Loucy (cell line): Measurements from ENCODE around the gene MSANTD2.

Source experiments
- EZH2phosphoT487 ChIP-seq: fragments of 200-600 bp; IDR thresholded peaks from 2 replicates; pipeline ENCODE4 v1.6.1; 2018; ENCODE audit warnings: antibody characterized with exemption, mild to moderate bottlenecking, moderate library complexity, borderline replicate concordance
- TF ChIP-seq, protein P1 (sequence below): fragments of 200-600 bp; sonication (generic); conservative IDR thresholded peaks from 2 replicates; pipeline ENCODE4 v1.5.1; 2014; ENCODE audit warnings: mild to moderate bottlenecking, antibody characterized with exemption, low read length

DNA sequence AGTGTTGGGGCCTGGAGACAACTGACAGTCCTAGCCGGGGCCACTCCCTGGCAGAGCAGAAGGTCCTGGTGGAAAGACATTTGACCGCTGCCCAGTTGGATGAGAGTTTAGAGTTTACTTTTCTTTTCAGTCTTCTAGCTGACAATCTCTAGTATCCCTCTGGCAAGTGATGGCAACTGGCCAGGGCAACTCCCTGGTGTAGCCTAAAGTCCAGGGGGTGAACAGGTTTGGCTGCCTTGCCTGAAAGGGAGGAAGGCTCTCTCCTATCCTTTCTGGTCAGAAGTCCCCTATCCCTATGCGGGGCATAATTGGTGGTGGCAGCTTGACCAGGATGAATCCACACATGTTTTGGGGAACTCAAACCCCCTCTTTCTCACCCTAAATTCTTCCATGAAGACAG is 16.8 kb upstream of the MSANTD2 start:
- TF ChIP-seq EZH2phosphoT487: no peak
- TF ChIP-seq, protein P1, sequence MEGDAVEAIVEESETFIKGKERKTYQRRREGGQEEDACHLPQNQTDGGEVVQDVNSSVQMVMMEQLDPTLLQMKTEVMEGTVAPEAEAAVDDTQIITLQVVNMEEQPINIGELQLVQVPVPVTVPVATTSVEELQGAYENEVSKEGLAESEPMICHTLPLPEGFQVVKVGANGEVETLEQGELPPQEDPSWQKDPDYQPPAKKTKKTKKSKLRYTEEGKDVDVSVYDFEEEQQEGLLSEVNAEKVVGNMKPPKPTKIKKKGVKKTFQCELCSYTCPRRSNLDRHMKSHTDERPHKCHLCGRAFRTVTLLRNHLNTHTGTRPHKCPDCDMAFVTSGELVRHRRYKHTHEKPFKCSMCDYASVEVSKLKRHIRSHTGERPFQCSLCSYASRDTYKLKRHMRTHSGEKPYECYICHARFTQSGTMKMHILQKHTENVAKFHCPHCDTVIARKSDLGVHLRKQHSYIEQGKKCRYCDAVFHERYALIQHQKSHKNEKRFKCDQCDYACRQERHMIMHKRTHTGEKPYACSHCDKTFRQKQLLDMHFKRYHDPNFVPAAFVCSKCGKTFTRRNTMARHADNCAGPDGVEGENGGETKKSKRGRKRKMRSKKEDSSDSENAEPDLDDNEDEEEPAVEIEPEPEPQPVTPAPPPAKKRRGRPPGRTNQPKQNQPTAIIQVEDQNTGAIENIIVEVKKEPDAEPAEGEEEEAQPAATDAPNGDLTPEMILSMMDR: no peak
